HepG2 (cell line): ENCODE data around the gene TAS1R1. TPM values are rescaled to one million over a fixed set of nuclear protein-coding genes. Genes with fewer than 3 reads are reported as not detected.

Experiments used
- CENPT ChIP-seq: sonication (generic); formaldehyde crosslinking; IDR thresholded peaks from 2 replicates; pipeline ENCODE4 v1.8.0; 2022; ENCODE audit warnings: low read depth, mild to moderate bottlenecking, moderate library complexity, missing genetic modification reagents
- FOXK2 ChIP-seq: fragments of 450-650 bp; IDR thresholded peaks from 2 replicates; pipeline ENCODE4 v1.6.1; 2016
- JUNB ChIP-seq: sonication (generic); formaldehyde crosslinking; IDR thresholded peaks from 2 replicates; pipeline ENCODE4 v1.8.0; 2022; ENCODE audit warnings: missing genetic modification reagents, mild to moderate bottlenecking, borderline replicate concordance
- KDM2A ChIP-seq: sonication (generic); formaldehyde crosslinking; IDR thresholded peaks from 2 replicates; pipeline ENCODE4 v1.4.0; 2020; ENCODE audit warnings: low read depth, missing genetic modification reagents, borderline replicate concordance
- KLF15 ChIP-seq: sonication (generic); formaldehyde crosslinking; IDR thresholded peaks from 2 replicates; pipeline ENCODE4 v1.8.1; 2023; ENCODE audit warnings: borderline replicate concordance, mild to moderate bottlenecking, inconsistent platforms, missing genetic modification reagents, mixed read lengths
- NCOR1 ChIP-seq: fragments of 200-600 bp; sonication (generic); IDR thresholded peaks from 2 replicates; pipeline ENCODE4 v1.7.0; 2017; ENCODE audit warnings: antibody characterized with exemption, low read length, borderline replicate concordance
- NFYB ChIP-seq: sonication (generic); formaldehyde crosslinking; IDR thresholded peaks from 2 replicates; pipeline ENCODE4 v1.4.0; 2020; ENCODE audit warnings: missing genetic modification reagents
- SMYD3 ChIP-seq: sonication (generic); formaldehyde crosslinking; IDR thresholded peaks from 2 replicates; pipeline ENCODE4 v1.8.1; 2023; ENCODE audit warnings: mild to moderate bottlenecking, missing genetic modification reagents
- SP4 ChIP-seq: sonication (generic); formaldehyde crosslinking; IDR thresholded peaks from 2 replicates; pipeline ENCODE4 v1.8.1; 2023; ENCODE audit warnings: mild to moderate bottlenecking, missing genetic modification reagents
- TOE1 ChIP-seq: sonication (generic); formaldehyde crosslinking; IDR thresholded peaks from 2 replicates; pipeline ENCODE4 v1.4.0; 2020; ENCODE audit warnings: mild to moderate bottlenecking, missing genetic modification reagents
- ZNF235 ChIP-seq: sonication (generic); formaldehyde crosslinking; IDR thresholded peaks from 2 replicates; pipeline ENCODE4 v1.8.1; 2023; ENCODE audit warnings: mild to moderate bottlenecking, missing genetic modification reagents, borderline replicate concordance
- ZNF263 ChIP-seq: sonication (generic); formaldehyde crosslinking; IDR thresholded peaks from 2 replicates; pipeline ENCODE4 v1.4.0; 2020; ENCODE audit warnings: missing genetic modification reagents
- ZNF816 ChIP-seq: sonication (generic); formaldehyde crosslinking; IDR thresholded peaks from 2 replicates; pipeline ENCODE4 v1.8.0; 2022; ENCODE audit warnings: missing genetic modification reagents, mild to moderate bottlenecking, borderline replicate concordance
- polyA plus RNA-seq, 8 experiments: library from polyadenylated mRNA; depleted of rRNA in 3 of 8; stranded (reverse) in 7 of 8; unstranded in 1 of 8; fragments of >200 nt; fragmentation: Illumina TruSeq in 4 of 8; extraction: Trizol in 4 of 8; gene quantifications; 2 replicates each; pipeline versions ENCODE4 v1.2.1 to v1.2.3, GENCODE V29; 2011 to 2016; ENCODE audit warnings: low read depth in 4 of 8, missing spikeins in 1 of 8, mixed read lengths in 1 of 8; ENCODE audit not compliant: insufficient read depth in 1 of 8
- total RNA-seq, 5 experiments: library from RNA; depleted of rRNA; stranded (reverse); fragments of >200 nt; fragmentation: Illumina TruSeq; extraction: Trizol; gene quantifications; 2 replicates each; pipeline ENCODE4 v1.2.3, GENCODE V29; 2016; ENCODE audit warnings: low read depth in 1 of 5
- TF ChIP-seq, protein P1 (sequence below): sonication (generic); formaldehyde crosslinking; IDR thresholded peaks from 2 replicates; pipeline ENCODE4 v1.4.0; 2020; ENCODE audit warnings: mild to moderate bottlenecking, missing genetic modification reagents
- TF ChIP-seq, protein P2 (sequence below): sonication (generic); formaldehyde crosslinking; IDR thresholded peaks from 2 replicates; pipeline ENCODE4 v1.4.0; 2020; ENCODE audit warnings: missing genetic modification reagents, borderline replicate concordance
- TF ChIP-seq, protein P3 (sequence below): IDR thresholded peaks from 2 replicates; pipeline ENCODE4 v1.6.1; 2016
- TF ChIP-seq, protein P4 (sequence below): sonication (generic); formaldehyde crosslinking; IDR thresholded peaks from 2 replicates; pipeline ENCODE4 v1.4.0; 2020; ENCODE audit warnings: mild to moderate bottlenecking, missing genetic modification reagents
- TF ChIP-seq, protein P5 (sequence below): sonication (generic); formaldehyde crosslinking; IDR thresholded peaks from 2 replicates; pipeline ENCODE4 v1.5.0; 2020; ENCODE audit warnings: mild to moderate bottlenecking, low read depth, missing genetic modification reagents, borderline replicate concordance
- TF ChIP-seq, protein P6 (sequence below): IDR thresholded peaks from 2 replicates; pipeline ENCODE4 v1.6.1; 2016; ENCODE audit warnings: missing compliant biosample characterization, missing genetic modification reagents, borderline replicate concordance

Gene TAS1R1
- total and polyA plus RNA-seq, 2 of the 13 experiments (the other 11 are each of a cell fraction or from before 2014, with no cell fraction given) = 1.4 to 1.6 TPM

DNA sequence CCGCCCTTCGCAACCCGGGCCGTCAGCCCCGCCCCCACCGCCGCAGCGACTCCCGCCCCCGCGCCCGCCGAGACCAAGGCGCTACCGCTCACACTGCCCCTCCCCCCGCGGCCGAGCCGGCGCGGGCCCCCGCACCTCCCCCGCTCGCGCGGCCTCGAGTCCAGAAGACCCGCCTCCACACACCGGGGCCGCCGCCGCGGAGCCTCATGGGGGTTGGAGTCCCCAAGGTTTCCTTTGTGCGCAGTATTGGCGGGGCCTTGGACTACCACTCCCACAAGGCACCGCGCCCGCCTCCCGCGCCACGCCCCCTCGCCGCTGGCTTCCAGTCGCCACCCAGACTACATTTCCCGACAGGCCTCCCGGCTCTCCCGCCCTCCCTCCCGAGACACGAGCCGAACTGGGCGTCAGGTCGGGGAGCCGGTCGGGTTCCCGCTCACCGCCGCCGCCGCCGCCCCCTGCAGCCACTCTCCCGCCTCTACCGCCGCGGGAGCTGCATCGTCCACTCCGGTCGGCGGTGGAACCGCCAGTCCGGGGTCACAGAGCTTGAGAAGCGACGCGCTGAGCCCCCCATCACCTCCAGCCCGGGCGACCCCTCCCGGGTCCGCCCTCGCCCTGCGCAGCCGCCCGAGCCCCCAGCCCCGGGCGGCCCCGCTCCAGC, 58.4 kb downstream of the TAS1R1 start, which contains the start of gene PHF13 (continued):
- TF ChIP-seq, protein P1, sequence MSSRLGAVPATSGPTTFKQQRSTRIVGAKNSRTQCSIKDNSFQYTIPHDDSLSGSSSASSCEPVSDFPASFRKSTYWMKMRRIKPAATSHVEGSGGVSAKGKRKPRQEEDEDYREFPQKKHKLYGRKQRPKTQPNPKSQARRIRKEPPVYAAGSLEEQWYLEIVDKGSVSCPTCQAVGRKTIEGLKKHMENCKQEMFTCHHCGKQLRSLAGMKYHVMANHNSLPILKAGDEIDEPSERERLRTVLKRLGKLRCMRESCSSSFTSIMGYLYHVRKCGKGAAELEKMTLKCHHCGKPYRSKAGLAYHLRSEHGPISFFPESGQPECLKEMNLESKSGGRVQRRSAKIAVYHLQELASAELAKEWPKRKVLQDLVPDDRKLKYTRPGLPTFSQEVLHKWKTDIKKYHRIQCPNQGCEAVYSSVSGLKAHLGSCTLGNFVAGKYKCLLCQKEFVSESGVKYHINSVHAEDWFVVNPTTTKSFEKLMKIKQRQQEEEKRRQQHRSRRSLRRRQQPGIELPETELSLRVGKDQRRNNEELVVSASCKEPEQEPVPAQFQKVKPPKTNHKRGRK = no peak
- TF ChIP-seq KDM2A (CRISPR knock-in tag) (peak; percentile 69; the same call in 1 of the 2 replicates), ZNF263 (CRISPR knock-in tag) (no peak), NCOR1 (no peak; the same call in 1 of the 2 replicates), SP4 (peak; percentile 98), NFYB (CRISPR knock-in tag) (peak; percentile 60), SMYD3 (CRISPR knock-in tag) (no peak), TOE1 (CRISPR knock-in tag) (no peak), KLF15 (CRISPR knock-in tag) (no peak), JUNB (no peak), CENPT (CRISPR knock-in tag) (no peak), FOXK2 (no peak), ZNF816 (CRISPR knock-in tag) (no peak), ZNF235 (CRISPR knock-in tag) (no peak)
- TF ChIP-seq, protein P2, sequence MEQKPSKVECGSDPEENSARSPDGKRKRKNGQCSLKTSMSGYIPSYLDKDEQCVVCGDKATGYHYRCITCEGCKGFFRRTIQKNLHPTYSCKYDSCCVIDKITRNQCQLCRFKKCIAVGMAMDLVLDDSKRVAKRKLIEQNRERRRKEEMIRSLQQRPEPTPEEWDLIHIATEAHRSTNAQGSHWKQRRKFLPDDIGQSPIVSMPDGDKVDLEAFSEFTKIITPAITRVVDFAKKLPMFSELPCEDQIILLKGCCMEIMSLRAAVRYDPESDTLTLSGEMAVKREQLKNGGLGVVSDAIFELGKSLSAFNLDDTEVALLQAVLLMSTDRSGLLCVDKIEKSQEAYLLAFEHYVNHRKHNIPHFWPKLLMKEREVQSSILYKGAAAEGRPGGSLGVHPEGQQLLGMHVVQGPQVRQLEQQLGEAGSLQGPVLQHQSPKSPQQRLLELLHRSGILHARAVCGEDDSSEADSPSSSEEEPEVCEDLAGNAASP = 0 out of 2 replicates have a peak, but pooled peaks have one; percentile 10
- TF ChIP-seq, protein P3, sequence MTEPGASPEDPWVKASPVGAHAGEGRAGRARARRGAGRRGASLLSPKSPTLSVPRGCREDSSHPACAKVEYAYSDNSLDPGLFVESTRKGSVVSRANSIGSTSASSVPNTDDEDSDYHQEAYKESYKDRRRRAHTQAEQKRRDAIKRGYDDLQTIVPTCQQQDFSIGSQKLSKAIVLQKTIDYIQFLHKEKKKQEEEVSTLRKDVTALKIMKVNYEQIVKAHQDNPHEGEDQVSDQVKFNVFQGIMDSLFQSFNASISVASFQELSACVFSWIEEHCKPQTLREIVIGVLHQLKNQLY (CRISPR knock-in tag) = peak; percentile 19; the same call in 1 of the 2 replicates
- TF ChIP-seq, protein P4, sequence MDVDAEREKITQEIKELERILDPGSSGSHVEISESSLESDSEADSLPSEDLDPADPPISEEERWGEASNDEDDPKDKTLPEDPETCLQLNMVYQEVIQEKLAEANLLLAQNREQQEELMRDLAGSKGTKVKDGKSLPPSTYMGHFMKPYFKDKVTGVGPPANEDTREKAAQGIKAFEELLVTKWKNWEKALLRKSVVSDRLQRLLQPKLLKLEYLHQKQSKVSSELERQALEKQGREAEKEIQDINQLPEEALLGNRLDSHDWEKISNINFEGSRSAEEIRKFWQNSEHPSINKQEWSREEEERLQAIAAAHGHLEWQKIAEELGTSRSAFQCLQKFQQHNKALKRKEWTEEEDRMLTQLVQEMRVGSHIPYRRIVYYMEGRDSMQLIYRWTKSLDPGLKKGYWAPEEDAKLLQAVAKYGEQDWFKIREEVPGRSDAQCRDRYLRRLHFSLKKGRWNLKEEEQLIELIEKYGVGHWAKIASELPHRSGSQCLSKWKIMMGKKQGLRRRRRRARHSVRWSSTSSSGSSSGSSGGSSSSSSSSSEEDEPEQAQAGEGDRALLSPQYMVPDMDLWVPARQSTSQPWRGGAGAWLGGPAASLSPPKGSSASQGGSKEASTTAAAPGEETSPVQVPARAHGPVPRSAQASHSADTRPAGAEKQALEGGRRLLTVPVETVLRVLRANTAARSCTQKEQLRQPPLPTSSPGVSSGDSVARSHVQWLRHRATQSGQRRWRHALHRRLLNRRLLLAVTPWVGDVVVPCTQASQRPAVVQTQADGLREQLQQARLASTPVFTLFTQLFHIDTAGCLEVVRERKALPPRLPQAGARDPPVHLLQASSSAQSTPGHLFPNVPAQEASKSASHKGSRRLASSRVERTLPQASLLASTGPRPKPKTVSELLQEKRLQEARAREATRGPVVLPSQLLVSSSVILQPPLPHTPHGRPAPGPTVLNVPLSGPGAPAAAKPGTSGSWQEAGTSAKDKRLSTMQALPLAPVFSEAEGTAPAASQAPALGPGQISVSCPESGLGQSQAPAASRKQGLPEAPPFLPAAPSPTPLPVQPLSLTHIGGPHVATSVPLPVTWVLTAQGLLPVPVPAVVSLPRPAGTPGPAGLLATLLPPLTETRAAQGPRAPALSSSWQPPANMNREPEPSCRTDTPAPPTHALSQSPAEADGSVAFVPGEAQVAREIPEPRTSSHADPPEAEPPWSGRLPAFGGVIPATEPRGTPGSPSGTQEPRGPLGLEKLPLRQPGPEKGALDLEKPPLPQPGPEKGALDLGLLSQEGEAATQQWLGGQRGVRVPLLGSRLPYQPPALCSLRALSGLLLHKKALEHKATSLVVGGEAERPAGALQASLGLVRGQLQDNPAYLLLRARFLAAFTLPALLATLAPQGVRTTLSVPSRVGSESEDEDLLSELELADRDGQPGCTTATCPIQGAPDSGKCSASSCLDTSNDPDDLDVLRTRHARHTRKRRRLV (CRISPR knock-in tag) = no peak
- TF ChIP-seq, protein P5, sequence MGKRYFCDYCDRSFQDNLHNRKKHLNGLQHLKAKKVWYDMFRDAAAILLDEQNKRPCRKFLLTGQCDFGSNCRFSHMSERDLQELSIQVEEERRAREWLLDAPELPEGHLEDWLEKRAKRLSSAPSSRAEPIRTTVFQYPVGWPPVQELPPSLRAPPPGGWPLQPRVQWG (CRISPR knock-in tag) = no peak
- TF ChIP-seq, protein P6, sequence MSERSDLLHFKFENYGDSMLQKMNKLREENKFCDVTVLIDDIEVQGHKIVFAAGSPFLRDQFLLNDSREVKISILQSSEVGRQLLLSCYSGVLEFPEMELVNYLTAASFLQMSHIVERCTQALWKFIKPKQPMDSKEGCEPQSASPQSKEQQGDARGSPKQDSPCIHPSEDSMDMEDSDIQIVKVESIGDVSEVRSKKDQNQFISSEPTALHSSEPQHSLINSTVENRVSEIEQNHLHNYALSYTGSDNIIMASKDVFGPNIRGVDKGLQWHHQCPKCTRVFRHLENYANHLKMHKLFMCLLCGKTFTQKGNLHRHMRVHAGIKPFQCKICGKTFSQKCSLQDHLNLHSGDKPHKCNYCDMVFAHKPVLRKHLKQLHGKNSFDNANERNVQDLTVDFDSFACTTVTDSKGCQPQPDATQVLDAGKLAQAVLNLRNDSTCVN (CRISPR knock-in tag) = no peak
